Fibroblast of skin of left biceps (primary cell): ENCODE results near the gene ELAVL4.
"Not testable (repeated sequence)": the region's sequence is repeated elsewhere in the genome, so short reads cannot be mapped to it uniquely, and the experiment has no call there.

Experiments
- DNase-seq, 2 experiments: peaks; one replicate each; pipeline ENCODE4 v3.0.0-alpha.2; 2013; ENCODE audit warnings: low read depth in 2 of 2

The ELAVL4 gene

DNA sequence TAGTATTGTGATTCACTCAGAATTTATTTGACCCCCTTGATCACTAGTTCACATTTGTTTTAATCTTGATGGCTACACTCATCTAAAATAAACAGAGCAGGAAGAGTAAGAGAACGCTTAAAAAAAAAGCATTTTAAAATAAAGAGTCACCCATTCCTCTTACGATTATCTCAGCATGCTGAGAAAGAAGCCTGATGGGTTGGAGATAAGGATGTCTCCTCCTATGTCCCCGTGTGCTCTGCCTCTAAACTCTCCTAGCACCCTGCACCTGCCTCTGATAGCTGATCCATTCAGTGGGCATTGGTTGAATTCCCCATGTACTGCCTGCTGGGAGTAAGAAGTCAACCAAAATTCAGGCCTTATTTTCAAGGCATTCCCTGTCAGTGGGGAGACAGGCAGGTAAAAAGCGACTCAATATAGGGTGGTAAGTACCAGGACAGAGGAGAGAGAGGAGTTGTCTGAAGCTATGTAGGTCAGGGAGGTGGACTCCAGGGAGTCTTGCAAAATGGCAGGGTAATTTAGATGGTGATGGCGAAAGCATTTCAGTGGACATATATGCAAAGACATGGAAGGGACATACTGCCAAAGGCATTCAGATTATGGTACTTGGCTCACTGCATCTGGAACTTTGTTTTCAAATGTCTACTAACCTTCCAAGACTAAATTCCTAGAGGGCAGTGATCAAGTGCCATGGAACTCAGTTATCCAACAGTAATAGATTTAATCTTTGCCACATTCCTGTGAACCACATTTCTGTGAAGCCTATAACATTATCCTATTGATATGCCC is 18.4 kb downstream of the ELAVL4 start:
- DNase-seq, result no peak

DNA sequence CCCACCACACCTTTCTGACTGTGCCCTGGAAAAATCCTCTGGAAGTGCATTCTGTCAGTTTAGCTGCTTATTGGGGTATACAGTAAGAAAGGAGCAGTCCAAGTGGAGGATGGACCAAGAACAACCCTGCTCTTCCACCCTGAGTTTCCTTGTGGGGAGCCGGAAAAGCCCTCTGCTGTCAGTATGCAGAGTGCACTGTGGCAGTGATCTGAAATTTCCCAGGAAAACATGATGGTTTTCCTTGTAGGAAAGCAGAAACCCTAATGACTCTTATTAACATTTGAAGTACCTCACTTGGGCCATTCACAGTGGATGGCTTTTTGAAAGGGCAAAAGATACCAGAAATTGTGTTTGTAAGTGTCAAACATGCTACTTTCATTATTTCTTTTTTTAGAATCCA is 20.5 kb downstream of the ELAVL4 start:
- DNase-seq, result no peak

DNA sequence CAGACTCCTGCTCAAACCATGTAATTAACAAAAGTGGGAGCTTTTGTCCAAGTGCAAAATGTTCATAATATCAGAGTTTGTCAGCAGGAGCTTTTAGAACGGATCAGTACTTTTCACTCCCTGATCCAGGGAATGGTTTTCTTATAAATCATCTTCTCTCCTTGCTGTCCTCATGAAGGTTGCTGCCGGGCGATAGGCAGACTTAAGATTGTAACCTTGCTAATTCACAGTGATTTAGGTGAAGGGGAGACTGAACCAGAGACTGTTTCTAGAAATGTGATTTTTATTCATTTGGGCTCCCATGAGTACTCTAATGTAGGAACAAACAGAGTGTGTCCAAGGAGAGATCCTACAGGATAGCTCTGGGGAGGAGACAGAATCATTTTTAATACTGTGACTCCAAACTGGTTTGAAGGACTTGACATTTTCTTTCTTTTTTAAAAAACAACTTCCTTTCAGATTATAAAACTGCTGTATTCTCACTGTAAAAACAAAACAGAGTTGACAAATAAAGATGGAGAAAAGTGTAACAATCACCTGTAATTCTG is 23.7 kb downstream of the ELAVL4 start:
- no peak for DNase-seq

DNA sequence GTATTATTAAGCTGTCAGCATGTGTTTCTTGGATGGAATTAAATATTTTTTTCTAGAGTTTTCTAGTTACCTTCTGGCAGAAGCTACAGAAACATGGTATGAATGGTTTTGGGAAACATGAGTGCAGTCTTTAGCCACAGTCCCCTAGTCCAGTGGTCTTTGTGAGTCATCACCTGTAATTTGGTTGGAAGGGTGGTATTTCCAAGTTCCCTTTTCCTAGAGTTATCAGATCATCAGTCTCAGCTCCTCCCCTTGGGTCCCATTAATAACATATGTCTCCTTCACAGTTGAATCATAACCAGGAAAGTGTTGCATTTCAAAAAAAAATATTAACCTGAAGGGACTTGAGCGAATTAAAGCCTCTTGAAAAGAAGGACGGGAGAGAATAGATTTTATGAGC is 27.0 kb downstream of the ELAVL4 start:
- no peak for DNase-seq

DNA sequence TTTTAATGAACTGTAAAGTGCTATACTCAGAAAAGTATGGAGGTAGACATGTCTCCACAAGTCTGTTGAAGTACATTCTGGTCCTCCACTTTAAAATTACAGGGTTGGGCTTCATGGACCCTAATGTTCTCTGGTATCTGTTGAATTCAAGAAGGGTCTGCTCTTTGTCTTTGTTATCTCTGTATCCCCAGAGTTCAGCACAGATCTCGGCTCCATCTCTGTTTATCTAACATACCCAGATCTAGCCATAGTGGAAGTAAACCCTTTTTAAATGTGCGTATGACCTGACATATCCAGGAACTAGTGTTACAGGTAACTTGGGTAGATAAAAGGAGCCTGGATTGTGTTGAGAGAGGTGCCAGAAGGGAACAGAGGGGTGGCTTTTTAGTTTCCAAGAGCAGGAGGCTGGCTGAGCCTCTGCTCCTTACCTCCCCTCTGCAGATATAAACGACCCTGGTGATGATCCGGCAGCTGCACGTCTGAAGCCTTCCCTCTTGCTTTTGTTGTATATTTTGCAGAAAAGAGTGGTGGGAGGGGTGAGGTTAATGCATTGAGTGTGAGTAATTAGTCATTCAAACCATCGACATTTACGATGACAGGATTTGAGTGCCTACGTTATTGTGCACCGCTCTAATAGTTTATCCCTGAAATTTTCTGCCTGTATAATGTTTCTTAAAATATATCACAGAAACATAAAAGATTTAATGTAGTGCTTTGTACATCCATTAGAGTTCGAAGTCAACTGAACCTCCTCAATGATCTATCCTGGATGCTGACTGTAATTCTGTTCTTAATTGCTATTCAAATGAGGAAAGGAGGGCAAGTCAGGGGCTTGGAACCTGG is 30.8 kb downstream of the ELAVL4 start:
- DNase-seq, result no peak

DNA sequence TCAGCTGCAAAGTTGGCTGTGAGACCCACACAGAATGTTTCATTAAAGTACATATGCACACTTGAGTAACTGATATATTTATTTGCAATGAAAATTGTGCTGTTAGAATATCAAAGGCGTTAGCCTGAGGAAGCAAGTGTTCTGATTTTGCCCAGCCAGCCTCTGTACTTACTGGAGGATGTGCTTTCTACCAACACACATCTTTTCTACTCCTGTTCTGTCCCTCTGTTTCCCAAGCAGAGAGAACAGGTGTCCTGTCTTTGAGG is 31.4 kb downstream of the ELAVL4 start:
- DNase-seq, result no peak

DNA sequence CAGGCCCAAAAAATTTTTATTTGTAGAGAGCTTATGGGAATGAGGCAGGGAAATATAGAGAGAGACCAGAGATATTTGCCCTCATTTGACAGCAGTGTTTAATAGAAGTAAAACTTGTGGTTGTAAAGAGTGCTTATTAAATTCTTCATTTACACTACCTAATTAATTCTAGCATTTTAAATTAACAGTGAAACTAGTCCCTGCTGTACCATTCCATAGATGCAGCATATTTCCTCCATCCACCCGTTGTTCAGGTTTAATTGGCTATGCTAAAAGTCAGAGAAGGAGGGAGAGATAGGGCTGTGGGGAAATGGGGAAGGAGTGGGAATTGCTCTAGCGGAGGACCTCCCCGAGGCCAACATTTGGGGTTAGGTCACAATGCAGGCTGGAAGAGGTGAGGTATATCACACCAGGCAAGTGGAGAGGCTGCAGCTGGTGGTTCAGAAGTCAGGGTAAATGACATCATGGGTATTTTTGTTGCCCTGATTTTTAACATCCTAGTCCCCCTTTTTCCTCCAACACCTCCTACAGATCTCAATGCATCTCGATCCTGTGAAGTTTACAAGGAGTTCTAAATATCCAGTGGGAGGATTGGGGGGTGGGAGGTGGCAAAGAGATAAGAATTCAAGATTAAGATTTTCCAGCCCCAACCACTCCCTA is 38.6 kb downstream of the ELAVL4 start:
- no peak for DNase-seq

DNA sequence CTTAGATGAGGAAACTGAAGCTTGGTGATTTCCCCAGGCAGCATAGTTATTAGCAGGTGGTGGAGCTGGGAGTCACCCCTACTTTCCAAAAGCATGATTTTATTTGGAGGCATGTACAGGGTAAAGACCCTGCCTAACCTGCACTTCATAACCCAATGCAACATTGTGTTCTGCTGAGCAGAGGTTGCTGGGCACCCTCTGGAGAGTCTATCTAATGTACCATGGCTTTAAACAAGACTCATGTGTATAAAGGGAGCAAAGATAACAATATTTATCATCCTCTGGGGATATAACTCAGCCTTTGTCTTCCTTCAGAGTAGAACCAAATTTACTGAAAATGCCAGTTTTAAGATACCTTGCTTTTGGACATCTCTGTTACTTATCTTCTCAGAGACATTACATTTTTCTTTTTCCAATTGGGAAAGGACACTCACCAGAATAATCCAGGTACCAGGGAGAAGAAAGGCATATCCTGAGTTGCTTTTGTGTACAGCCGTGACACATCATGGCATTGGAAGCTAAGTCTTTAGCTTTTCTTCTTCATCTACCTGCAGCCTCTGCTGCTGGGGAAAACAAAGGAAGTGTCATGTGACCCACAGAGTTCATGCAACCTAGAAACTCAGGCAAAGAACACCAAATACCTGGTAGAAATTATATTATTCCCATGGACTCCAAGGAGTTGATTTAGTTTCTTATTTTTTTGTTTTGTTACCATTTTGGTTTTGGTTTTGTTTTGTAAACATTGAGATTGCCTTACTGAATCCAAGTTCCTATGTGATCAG is 39.6 kb downstream of the ELAVL4 start:
- no peak for DNase-seq

DNA sequence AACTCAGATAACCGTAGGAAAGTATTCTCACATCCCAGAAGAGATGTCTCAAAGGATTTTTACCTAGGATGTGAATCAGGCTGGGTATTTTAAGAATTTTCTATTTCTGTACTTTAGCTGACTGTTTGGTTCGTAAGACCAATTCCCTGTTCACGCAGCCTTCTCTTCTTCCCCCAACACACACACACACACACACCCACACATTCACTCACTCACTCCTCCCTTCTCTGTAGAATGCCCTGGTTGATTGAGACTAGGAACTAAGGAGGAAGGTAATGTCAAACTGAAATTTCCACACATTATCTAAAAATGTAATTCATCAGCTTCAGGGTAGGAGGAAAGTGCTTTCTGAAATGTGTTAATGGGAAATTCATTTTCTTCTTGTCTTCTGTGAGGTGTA is 43.5 kb downstream of the ELAVL4 start:
- no peak for DNase-seq

DNA sequence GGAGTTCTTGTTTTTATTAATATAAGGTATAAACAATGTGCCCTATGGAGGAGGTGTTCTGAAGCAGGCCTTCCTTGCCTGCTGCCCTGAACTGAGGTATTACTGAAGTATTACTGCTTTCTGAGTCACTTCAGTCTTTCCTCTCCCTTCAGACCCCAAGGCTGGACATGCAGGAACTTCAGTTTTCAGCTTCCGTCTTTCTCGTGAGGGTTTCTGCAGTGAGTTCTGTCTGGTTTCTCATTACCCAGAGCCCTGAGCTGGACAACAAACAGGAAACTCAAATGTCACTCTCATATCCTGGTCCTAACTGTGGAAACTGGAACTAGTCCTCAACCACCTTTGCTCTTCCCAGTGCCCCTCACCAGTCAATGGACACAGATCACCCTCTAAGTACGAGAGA is 46.8 kb downstream of the ELAVL4 start:
- no peak for DNase-seq

DNA sequence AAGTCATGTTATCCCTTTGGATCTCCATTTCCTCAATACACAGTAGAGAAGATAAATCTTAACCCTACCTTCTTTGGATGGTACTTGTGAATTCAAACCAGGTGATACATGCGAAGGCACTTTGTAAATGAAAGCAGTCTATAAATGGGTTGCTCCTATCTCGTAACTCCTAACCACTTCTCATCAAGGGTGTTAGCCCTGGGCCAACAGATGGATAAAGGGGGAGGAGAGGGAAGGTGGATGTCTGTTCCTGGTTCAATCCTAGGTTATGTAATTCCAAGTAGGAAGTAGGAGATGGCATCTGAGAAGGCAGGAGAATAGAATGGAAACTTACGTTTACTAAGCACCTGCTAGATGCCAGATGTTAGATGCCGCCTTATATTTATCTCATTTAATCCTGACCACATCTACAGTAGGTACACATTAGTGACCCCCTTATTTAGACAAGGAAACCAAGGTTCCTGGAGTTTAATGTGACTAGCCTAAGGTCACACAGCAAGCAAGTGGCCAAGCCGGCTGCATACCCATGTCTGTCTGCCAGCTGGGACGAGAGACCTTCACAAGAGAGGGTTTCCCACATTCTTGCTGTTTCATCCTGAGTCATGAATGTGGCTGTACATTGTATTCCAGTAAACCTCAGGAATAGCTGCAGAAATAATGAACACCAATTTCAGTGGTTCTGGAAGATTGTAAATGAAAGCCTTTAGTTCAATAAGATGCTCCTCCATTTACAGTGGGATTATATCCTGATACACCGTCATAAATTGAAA is 47.7 kb downstream of the ELAVL4 start:
- no peak for DNase-seq

DNA sequence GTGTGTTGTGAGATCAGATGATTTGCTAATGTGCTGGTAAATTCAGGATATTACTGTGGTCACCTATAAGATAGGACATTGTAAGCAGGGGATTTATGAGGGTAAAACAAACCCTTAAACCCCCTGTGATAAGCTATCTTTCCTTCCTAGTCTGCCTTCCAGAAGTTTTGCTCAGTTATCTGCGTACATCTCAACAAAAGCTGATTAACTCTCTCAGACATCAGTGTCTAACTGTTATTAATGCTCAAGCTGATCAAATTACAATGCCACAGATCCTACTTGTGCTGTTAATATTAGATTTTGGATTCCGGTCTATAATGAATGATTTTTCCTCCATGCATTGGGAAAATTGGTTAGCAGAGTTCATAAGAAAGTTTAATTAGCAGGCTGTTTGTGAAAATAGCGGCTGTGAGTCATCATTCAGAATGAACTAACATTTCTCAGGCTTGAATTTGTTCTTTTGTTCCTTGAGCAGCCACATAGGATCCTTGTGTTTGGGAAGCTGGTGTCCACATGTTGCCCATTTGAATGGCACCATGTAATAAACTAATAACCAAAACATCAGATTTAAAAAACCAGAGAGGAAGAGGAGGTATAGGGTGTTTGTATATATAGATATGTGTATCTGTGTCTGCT is 48.7 kb downstream of the ELAVL4 start:
- no peak for DNase-seq

DNA sequence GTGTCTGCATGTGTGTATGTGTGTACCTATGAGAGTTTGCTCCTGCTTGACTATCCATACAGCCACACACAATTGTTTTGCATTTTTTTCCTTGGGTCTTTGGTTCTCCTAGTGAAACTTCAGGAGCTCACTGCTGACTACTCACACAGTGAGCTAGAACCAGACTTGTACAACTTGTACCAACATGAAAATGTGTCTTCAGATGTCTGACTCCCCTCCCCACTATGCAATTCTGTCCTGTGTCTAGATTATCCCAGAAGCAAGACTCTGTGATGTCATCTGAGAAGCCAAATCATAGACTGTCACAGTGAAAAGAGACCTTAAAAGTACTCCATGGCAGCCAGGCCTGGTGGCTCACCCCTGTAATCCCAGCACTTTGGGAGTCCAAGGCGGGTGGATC is 49.7 kb downstream of the ELAVL4 start:
- no peak for DNase-seq

DNA sequence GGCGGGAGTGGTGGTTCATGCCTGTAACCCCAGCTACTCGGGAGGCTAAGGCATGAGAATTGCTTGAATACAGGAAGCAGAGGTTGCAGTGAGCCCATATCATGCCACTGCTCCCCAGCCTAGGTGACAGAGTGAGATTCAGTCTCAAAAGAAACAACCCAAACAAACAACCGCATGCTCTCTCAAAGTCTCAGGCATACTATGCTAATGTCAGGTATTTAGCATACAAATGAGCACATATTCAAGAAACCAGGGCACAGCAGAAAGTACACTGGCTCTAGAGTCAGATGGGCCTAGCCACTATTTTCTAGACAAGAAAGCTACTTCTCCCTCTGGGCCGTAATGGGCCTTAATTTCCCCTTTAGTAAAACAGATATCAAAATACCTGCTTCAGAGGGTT is 55.0 kb downstream of the ELAVL4 start:
- no peak for DNase-seq

DNA sequence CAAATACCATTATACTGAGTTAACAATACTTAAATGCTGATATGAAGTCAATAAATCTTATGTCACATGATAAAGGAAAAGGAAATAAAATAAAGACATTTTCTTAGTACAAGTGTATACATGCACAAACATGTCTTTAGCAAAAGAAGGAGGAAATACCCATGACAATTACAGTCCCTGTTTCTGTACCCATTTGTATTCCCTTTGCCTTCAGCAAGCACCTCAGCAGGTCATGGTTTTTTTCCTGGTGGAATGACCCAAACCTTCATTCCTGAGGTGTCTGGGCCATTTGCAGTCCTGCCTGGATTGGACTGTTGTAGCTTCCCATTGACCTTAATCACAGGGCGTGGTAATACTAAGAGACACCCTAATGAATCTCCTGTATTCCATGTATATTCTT is 57.6 kb downstream of the ELAVL4 start:
- DNase-seq, result not testable (repeated sequence)

DNA sequence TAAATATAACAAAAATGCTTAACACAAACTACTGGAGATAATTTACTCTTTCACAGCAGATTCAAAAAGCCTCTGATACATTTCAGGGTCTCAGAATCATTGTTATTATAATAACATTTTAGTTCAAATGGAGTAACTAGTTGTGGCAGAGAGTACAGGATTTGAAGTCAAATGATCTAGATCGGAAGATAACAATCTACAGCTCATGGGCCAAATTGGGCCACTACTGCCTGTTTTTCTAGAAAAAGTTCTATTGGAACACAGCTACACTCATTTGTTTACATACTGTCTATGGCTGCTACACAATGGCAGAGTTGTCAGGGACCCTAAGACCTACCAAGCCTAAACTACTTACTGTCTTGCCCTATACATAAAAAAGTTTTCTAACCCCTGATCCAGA is 63.6 kb downstream of the ELAVL4 start:
- DNase-seq, result no peak

DNA sequence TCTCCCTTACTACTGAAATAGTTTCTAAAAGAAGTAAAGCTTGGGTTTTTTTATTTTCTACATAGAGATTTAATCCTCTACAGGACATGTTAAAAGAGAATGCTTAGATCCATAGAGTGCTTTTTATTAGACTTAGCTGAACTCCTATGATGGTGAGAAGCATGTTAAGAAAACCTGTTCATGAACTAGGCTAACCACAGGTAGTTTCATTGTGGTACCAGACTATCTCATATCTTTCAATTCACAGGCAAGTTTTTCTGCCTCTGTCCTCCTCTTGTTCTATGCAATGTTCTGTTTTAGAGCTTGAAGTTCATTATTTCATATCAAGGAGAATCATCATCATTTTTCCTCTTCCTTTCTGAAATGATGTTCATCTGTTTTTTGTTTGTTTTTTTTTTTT is 65.4 kb downstream of the ELAVL4 start:
- no peak for DNase-seq

DNA sequence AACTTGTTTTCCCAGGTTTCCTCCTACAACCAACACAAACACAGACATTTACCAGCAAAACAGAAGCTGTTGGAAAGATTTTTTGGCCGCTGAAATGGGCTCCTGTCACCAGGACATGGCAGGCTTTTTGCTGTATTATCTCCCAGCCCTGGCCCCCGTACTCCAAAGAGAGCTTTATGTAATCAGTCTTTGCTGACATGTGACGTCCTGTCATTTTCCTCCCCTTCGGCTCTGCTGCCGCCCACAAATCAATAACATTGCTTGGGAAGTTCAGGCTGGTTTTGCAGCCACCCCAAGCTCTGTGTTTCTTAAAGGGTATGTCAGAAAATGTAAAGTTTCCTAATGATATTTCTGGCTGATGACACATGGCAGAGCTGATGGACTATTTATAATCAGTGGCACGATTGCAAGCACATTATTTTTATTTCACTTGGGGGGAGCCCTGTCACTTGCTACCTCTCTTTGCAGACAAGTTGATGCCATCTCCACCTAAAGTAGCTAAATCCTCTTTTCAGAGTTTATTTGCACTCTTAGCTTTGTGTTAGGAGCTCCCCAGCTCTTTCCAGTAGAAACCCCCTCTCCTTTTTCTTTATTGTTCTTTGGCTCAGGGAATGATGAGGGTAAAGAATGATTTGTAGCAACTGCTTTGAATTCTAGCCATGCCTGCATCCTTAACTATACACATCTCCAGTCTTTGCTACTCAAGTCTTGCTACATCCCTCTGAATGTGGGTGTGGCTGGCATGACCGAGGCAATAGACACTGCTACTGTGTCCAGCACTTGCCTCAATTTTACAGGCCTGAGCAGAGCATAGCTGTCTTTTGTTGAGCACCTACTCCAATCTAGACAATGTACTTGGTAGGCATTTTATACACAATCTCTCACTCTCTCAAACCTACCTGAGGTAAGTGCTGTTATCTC is 67.3 kb downstream of the ELAVL4 start:
- no peak for DNase-seq

DNA sequence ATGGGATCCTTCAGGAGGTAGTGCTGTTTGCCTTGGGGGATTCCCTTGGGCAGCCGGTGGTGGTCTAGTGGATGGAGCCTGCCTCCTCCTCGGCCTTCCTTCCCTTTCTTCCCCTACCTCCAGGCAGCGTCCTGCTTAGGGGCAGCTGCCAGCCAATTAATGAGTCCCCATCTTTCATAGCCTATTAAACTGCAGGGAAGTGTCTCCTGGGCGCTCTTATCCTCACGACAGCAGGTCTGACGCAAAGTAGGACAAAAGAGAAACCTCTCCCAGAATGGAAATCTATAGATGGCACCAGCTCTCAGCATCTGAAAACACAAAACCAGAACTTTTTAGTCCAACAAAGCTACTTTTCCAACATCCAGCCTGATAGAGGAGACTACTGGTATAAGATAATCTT is 69.3 kb downstream of the ELAVL4 start:
- no peak for DNase-seq

DNA sequence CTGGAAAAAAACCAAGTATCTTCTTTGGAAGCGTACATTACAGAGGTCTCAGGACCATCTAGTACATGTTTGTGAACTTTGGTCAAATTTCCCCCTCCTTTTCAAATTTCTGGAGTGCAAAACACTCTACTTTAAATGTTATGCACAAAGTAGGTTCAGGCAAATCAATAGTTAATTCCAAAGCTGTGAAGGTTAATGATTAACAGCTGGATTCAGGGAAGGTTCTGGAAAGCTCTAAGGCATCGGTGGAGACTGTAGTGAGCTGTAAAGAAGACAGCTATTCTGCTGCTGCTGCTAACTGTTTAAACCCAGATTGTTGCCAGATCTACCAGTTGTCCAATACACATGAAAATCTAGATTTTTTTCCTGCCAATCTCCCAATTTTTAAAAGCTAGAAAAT is 70.9 kb downstream of the ELAVL4 start:
- no peak for DNase-seq
